Stimulated activated CD4-positive, alpha-beta T cell treated with anti-CD3 and anti-CD28 coated beads, Interleukin-4, amount 100 ng/mL, for 24 hours (primary cell): ENCODE results near the gene ZNF532.

Source experiments
- DNase-seq: peaks from one replicate; pipeline ENCODE4 v3.0.0-alpha.2; 2020

The ZNF532 gene

GRCh38 chr18:58983260-58984155, 118.8 kb downstream of the ZNF532 start:
- no peak for DNase-seq

- no peak for DNase-seq
Measured at GRCh38 chr18:58988600-58988999, 123.9 kb downstream of the ZNF532 start.

DNA sequence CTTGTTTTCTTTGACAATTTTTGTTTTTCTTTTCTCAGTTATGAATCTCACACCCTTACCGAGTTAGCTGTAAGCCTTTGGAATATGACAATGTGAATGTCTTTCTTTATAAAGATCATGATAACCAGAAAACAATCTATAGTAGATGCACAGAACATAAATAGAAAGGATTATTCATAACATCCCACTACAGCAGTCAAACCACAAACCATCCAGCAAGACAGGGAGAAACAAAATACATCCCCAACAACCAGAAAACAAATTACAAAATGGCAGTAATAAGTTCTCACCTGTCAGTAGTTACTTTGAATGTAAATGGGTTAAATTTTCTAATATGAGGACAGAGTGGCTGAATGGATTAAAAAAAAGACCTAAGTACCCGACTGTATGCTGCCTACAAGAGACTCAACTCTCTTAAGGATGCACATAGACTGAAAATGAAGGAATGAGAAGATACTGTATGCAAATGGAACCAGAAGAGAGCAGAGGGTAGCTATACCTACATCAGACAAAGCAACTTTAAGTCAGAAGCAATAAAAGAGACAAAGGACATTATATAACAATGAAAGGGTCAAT, 124.6 kb downstream of the ZNF532 start:
- no peak for DNase-seq

- no peak for DNase-seq
Measured at GRCh38 chr18:58990720-58991119, 126.0 kb downstream of the ZNF532 start.

DNA sequence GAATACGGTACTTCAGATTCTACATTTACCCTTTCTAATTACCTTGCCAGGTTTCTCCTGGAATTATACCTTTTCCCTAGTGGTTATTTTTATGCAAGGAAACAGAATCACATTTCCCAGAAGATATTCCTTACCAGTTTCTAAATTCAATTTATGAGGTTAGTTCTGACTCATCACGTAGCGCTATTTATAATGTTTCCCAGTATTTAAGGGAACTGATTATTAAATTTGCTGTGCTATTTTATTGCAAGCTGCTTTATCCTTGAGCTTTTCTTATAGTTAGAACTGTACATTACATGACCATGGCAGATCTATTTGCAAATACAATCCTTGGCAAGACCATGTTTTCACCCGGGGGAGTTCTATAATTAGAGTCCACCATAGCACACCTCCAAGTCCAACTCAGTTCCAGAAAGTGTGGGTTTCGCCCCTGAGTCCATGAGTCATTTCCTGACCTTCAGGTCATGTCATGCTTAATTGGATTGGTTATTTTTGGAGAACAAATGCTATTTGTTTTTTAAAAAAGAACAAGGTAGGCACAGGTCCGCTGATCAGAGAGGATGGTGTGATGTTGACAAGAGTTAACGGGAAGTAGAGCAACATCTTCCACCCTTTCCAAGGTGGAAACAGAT, 126.6 kb downstream of the ZNF532 start:
- DNase-seq = no peak

- DNase-seq = no peak
Measured at GRCh38 chr18:58992301-58993231, 127.9 kb downstream of the ZNF532 start.

GRCh38 chr18:58993260-58993659, 128.6 kb downstream of the ZNF532 start:
- no peak for DNase-seq

GRCh38 chr18:58995663-58996062, 131.0 kb downstream of the ZNF532 start:
- DNase-seq = no peak

GRCh38 chr18:58996131-58996641, 131.5 kb downstream of the ZNF532 start:
- no peak for DNase-seq

DNA sequence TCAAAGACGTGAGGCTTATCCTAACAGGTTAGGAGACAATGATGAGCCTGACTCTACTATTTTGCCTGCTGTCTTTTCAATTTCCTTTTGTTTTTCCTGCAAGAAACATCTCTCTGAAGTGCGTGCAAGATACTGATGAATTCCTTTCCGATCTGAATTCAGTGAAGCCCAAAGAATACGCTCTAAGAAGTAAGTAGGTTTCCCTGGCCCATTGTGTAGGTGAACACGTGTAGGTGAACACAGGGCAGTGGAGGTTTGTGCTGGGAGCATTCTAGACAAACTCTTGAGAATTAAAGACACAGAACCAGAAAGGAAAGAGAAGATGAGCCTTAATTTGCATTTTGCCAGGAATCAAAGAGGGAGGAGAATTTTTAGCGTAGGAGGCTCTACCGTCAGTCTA, 132.0 kb downstream of the ZNF532 start:
- DNase-seq = no peak

- DNase-seq = no peak
Measured at GRCh38 chr18:58997811-58998337, 133.2 kb downstream of the ZNF532 start.

DNA sequence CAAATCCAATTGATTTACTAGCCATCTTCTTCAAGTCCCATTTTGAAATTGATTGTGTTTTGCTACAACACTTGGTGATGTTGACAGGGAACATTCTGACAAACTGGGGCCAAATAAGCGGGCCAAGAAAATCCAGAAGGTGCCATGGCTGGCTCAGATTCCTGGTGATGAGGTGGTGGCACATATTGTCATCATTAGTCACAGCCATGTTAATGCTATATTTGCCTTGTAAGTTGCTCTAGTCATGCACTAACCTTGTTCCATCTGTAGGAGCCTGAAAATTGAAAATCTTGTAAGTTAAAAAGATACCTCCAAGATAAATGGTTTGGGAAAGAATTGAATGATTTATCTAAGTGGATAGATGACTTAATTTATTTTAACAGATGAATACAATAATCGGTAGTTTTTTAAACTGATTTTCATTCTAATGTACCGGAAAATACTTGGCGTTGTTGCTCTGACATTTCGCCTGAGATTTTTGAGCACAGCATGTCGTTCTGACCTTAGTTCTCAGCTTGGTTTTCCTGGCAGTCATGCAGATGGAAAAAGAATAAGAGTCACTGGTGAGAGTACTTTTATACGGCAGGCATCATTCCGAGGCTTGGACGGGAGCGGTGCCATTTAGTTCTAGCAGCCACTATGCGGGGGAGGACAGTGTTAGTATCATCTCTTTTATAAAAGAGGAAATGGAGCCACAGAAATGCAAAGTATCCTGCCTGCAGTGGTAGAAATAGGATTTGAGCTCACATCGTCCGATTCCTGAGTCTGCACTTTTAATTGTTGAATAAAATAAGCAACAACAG, 133.9 kb downstream of the ZNF532 start:
- no peak for DNase-seq

- no peak for DNase-seq
Measured at GRCh38 chr18:59001166-59001565, 136.5 kb downstream of the ZNF532 start.

DNA sequence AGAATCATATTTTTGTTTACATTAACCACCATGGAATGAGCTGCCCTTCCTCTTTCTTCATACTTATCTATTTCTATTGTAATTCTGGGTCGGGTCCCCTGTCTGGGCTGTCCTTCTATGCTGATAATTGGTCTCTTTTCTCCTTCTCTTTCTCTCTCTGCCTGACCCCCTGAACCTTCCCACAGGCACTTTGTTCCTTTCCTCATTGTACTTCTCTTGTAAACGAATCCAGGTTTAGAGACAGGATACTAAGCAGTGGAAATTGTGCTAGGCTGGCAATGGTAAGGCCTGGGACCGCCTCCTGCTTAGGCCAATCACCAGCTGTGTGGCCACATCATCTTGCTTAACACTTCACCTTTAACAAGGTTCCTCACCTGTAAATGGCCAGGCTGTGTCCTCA, 137.0 kb downstream of the ZNF532 start:
- DNase-seq = no peak

- no peak for DNase-seq
Measured at GRCh38 chr18:59002974-59003594, 138.4 kb downstream of the ZNF532 start.

GRCh38 chr18:59005262-59005661, 140.6 kb downstream of the ZNF532 start:
- DNase-seq = no peak

DNA sequence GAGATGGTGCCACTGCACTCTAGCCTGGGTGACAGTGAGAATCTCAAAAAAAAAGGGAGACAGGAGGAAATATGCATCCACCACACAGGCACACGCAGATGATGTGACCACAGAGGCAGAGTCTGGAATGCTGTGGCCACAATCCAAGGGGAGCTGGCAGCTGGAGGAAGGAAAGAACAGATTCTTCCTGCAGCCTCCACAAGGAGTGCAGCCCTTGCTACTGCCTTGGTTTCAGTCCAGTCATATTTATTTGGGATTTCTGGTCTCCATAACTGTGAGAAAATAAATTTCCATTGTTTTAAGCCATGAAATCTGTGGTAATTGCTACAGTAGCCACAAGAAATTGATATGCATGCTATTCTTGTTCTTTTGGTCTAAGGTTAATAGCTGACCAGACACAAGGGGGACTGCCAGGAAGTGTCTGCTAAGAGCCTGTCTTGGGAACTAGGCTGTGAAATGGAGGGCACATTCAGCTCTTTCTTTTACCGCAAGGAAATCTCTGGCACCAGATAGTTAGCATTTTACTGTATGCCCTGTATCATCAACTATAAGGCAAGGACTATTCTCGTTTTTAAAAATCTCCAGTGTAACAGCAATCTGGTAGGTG, 141.9 kb downstream of the ZNF532 start:
- DNase-seq = no peak

DNA sequence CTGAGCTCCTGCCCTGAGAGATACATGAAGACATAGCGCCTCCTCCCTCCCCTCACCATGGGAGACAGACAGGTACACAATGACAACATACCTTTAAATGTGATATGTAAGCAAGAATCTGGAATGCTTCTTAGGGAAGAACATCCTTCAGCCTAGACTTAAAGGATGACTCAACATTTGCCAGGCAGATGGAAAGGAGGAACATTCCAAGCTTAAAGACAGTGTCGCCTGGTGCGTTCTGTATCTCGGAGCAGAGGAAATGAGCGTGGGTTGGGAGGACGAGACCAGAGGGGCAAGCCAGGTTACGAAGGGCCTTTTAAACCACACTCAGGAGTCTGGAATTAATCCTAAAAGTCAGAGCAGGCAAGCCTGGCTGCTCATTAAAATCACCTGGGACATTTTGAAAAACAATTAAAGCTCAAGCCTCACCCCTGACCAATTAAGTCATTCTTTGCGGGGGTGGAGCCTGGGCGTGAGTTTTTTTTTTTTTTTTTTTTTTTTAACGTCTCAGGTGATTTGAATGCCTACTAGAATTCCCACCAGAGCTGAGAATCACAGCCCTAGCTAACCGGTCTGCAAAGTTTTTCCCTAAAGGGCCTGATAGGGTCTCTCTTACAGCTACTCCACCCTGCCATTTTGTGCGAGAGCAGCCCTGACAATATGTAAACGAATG, 143.8 kb downstream of the ZNF532 start:
- DNase-seq = no peak

- no peak for DNase-seq
Measured at GRCh38 chr18:59009846-59010245, 145.2 kb downstream of the ZNF532 start.

- DNase-seq = no peak
Measured at GRCh38 chr18:59011289-59011688, 146.6 kb downstream of the ZNF532 start.
